ENCODE results near the gene PLAC1. TPM values are rescaled to one million over a fixed set of nuclear protein-coding genes. Genes with fewer than 3 reads are reported as not detected.

Gene PLAC1
- total RNA-seq, 1 experiment from 2014 or later: 2.7 TPM

DNA sequence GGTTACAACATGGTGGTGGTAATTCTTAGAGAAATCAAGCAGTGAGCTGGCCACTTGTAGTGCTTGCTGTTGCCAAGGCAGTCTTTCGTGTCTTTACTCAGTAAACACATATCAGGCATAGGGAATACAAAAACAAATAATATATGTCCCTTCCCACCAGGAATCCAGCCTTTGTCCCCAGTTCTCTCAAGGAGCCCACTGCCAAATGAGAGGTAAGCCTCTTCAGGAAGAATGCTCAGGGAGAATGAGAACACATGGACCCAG lies 421 bp upstream of the PLAC1 start:
- BruUV-seq (replicated peaks): no TSS peak
- Histone ChIP-seq H3K4me3 (ENCODE audit: low read depth, low read length) (no peak overlapping the region), H3K27me3 (replicated peaks; ENCODE audit: control insufficient read depth, insufficient read depth, low read length) (no peaks in the 10 kb centered on the region), H3K9me3 (no peaks in the 10 kb centered on the region), H3K36me3 (ENCODE audit: control insufficient read depth, insufficient read depth, low read length) (no peaks in the 10 kb centered on the region), H3K4me1 (no peaks in the 10 kb centered on the region)
- H3K27ac Mint-ChIP-seq (ENCODE audit: unreplicated experiment): no peak overlapping the region
- DNase-seq: no peak
- no peaks in the 10 kb centered on the region for H3K4me1 Mint-ChIP-seq (ENCODE audit: low read depth, unreplicated experiment)
- no peaks in the 10 kb centered on the region for H3K27me3 Mint-ChIP-seq (ENCODE audit: insufficient read depth, unreplicated experiment)
- no peaks in the 10 kb centered on the region for H3K9me3 Mint-ChIP-seq (ENCODE audit: unreplicated experiment)
- no peaks in the 10 kb centered on the region for H3K36me3 Mint-ChIP-seq (ENCODE audit: insufficient read depth, unreplicated experiment)
- no peak overlapping the region for H3K4me3 Mint-ChIP-seq (ENCODE audit: unreplicated experiment)
- ChIA-PET POLR2A (no interaction called here), CTCF (no interaction called here)
- intact Hi-C loops (cut with micrococcal nuclease; ENCODE audit: unreplicated experiment): no loop called here
- TF ChIP-seq, protein P1, sequence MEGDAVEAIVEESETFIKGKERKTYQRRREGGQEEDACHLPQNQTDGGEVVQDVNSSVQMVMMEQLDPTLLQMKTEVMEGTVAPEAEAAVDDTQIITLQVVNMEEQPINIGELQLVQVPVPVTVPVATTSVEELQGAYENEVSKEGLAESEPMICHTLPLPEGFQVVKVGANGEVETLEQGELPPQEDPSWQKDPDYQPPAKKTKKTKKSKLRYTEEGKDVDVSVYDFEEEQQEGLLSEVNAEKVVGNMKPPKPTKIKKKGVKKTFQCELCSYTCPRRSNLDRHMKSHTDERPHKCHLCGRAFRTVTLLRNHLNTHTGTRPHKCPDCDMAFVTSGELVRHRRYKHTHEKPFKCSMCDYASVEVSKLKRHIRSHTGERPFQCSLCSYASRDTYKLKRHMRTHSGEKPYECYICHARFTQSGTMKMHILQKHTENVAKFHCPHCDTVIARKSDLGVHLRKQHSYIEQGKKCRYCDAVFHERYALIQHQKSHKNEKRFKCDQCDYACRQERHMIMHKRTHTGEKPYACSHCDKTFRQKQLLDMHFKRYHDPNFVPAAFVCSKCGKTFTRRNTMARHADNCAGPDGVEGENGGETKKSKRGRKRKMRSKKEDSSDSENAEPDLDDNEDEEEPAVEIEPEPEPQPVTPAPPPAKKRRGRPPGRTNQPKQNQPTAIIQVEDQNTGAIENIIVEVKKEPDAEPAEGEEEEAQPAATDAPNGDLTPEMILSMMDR (IDR thresholded peaks at IDR 0.05; ENCODE audit: insufficient read depth in 1 of 2, low read depth in 1 of 2, low read length in 1 of 2, severe bottlenecking in 1 of 2, unreplicated experiment in 1 of 2): no peak

DNA sequence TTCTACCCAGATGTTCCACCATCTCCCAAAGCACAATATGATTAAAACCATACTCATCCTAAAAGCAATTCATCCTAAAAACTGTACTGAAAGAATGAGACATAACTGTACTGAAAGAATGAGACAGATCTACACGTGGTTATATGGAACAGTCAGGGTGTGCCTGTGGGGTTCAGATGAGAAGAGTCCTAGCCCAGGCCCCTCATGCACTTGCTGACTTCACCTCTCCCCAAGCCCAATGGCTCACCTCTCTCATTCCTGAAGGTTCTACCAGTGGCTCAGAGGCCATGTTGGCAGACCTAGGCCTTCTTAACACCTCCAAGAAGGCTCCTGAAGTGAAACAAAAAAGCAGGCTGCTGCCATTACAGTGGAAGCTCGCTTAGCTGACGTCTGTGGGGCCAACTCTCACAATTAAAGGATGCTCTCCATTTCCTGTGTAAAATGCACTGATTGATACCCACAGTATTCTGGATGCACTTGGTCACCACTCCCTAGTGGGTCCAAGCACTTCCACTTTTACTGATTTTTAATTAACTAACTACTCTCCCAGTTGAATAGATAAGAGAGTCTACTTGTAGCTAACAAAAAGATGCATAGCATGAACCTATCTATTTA lies 3.8 kb downstream of the PLAC1 start:
- H3K9me3 Mint-ChIP-seq (ENCODE audit: unreplicated experiment): no peaks in the 10 kb centered on the region
- intact Hi-C loops (cut with micrococcal nuclease; ENCODE audit: unreplicated experiment): no loop called here
- no peaks in the 10 kb centered on the region for H3K36me3 ChIP-seq (ENCODE audit: control insufficient read depth, insufficient read depth, low read length)
- ChIA-PET CTCF (no interaction called here), POLR2A (no interaction called here)
- H3K4me3 ChIP-seq (ENCODE audit: low read depth, low read length): no peak overlapping the region
- H3K27me3 ChIP-seq (replicated peaks; ENCODE audit: control insufficient read depth, insufficient read depth, low read length): no peaks in the 10 kb centered on the region
- H3K36me3 Mint-ChIP-seq (ENCODE audit: insufficient read depth, unreplicated experiment): no peaks in the 10 kb centered on the region
- H3K27ac Mint-ChIP-seq (ENCODE audit: unreplicated experiment): no peak overlapping the region
- H3K9me3 ChIP-seq: no peaks in the 10 kb centered on the region
- H3K4me1 ChIP-seq: no peaks in the 10 kb centered on the region
- H3K4me3 Mint-ChIP-seq (ENCODE audit: unreplicated experiment): no peak overlapping the region
- no peak for DNase-seq
- H3K4me1 Mint-ChIP-seq (ENCODE audit: low read depth, unreplicated experiment): no peaks in the 10 kb centered on the region
- TF ChIP-seq, protein P1 (IDR thresholded peaks at IDR 0.05; ENCODE audit: insufficient read depth in 1 of 2, low read depth in 1 of 2, low read length in 1 of 2, severe bottlenecking in 1 of 2, unreplicated experiment in 1 of 2): no peak
- no peaks in the 10 kb centered on the region for H3K27me3 Mint-ChIP-seq (ENCODE audit: insufficient read depth, unreplicated experiment)
- BruUV-seq (replicated peaks): no TSS peak

DNA sequence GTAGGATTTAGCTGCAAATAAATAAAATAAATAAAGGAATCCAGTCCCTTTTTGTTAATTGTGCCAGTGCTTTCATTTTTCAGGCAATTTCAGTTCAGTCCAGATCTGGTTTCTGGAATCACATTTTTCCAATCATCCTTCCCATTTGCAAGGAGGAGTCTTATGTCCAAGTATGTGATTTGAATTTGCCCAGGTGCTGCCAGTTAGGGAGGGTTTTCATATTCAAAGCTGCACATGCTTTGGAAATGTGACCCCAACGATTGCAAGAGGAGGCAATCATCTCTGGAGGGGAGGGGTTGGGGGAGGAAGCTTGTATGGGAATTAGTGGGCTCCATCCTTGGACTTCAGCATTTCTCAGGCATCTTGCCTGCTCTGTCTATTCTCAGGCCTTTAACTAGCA lies 4.4 kb downstream of the PLAC1 start:
- no peak overlapping the region for H3K4me3 Mint-ChIP-seq (ENCODE audit: unreplicated experiment)
- no peaks in the 10 kb centered on the region for H3K36me3 Mint-ChIP-seq (ENCODE audit: insufficient read depth, unreplicated experiment)
- no TSS peak for BruUV-seq (replicated peaks)
- H3K36me3 ChIP-seq (ENCODE audit: control insufficient read depth, insufficient read depth, low read length): no peaks in the 10 kb centered on the region
- ChIA-PET POLR2A (no interaction called here), CTCF (no interaction called here)
- no peak overlapping the region for H3K4me3 ChIP-seq (ENCODE audit: low read depth, low read length)
- TF ChIP-seq, protein P1 (IDR thresholded peaks at IDR 0.05; ENCODE audit: insufficient read depth in 1 of 2, low read depth in 1 of 2, low read length in 1 of 2, severe bottlenecking in 1 of 2, unreplicated experiment in 1 of 2): no peak
- H3K27me3 Mint-ChIP-seq (ENCODE audit: insufficient read depth, unreplicated experiment): no peaks in the 10 kb centered on the region
- H3K4me1 Mint-ChIP-seq (ENCODE audit: low read depth, unreplicated experiment): no peaks in the 10 kb centered on the region
- no peaks in the 10 kb centered on the region for H3K9me3 Mint-ChIP-seq (ENCODE audit: unreplicated experiment)
- H3K4me1 ChIP-seq: no peaks in the 10 kb centered on the region
- H3K27me3 ChIP-seq (replicated peaks; ENCODE audit: control insufficient read depth, insufficient read depth, low read length): no peaks in the 10 kb centered on the region
- no peak overlapping the region for H3K27ac Mint-ChIP-seq (ENCODE audit: unreplicated experiment)
- no peaks in the 10 kb centered on the region for H3K9me3 ChIP-seq
- no peak for DNase-seq
- intact Hi-C loops (cut with micrococcal nuclease; ENCODE audit: unreplicated experiment): no loop called here

Measured in Caco-2 (cell line).